Measurements from ENCODE around the gene RAB3IL1.
A peak's percentile ranks its signal among the peaks of the same experiment; 100 is the strongest.

The RAB3IL1 gene

DNA sequence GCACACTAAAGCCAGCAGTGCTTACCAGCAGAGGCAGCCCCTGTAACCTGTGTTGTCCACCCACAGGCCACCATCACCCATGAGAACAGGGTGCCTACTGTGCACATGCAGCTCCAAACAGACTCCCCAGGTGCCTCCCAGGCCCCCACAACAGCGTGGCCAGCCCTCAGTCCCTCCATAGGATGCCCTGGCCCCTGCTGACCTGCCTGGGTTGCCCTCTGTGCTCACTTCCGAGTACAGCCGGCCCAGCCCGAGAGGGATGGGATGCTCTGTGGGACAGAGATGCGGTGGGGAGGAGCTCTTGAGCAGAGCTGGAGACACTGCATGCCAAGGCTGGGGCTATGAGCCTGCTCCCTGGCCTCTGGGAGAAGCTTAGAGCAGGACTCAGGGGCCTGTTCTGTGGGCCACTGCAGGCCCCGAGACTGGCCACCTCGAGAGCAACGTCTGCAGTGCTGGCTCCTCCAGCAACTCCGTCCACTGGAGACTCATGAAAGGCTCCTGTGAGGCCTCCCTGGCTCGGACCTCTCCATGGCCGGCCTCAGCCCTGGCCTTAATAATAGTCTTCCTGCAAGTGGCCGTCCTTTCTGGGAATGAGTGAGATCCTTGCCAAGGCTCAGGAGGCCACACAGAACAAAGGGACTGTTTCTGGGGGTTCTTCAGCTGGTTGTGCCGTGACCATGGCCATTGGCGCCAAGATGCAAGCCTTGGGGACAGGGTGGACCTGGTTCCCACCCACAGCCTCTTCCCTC lies 62.2 kb downstream of the RAB3IL1 start:
- TF ChIP-seq CTCF (IDR thresholded peaks at IDR 0.05) = no peak
- no peak overlapping the region for H3K4me3 Mint-ChIP-seq
- H3K9me3 Mint-ChIP-seq = no peaks in the 10 kb centered on the region
- H3K36me3 Mint-ChIP-seq (ENCODE audit: low read depth) = peaks cover 51% of the 10 kb centered on the region
- H3K27ac Mint-ChIP-seq = no peak overlapping the region
- H3K27me3 Mint-ChIP-seq (ENCODE audit: low read depth, poor library complexity) = no peaks in the 10 kb centered on the region
- DNase-seq = no peak
- H3K4me1 Mint-ChIP-seq = no peaks in the 10 kb centered on the region

GRCh38 chr11:61854206-61854895 lies 63.0 kb downstream of the RAB3IL1 start:
- H3K4me3 Mint-ChIP-seq = no peak overlapping the region
- TF ChIP-seq CTCF (IDR thresholded peaks at IDR 0.05) = no peak
- H3K27ac Mint-ChIP-seq = peak overlapping the region; percentile 39
- H3K9me3 Mint-ChIP-seq = no peaks in the 10 kb centered on the region
- H3K4me1 Mint-ChIP-seq = no peaks in the 10 kb centered on the region
- no peak for DNase-seq
- H3K27me3 Mint-ChIP-seq (ENCODE audit: low read depth, poor library complexity) = no peaks in the 10 kb centered on the region
- H3K36me3 Mint-ChIP-seq (ENCODE audit: low read depth) = peaks cover 51% of the 10 kb centered on the region

- H3K4me3 Mint-ChIP-seq = no peak overlapping the region
- H3K27ac Mint-ChIP-seq = peak overlapping the region; percentile 39
- no peaks in the 10 kb centered on the region for H3K9me3 Mint-ChIP-seq
- no peaks in the 10 kb centered on the region for H3K4me1 Mint-ChIP-seq
- H3K36me3 Mint-ChIP-seq (ENCODE audit: low read depth) = peaks cover 50% of the 10 kb centered on the region
- no peak for DNase-seq
- H3K27me3 Mint-ChIP-seq (ENCODE audit: low read depth, poor library complexity) = no peaks in the 10 kb centered on the region
- TF ChIP-seq CTCF (IDR thresholded peaks at IDR 0.05) = no peak
Observed at GRCh38 chr11:61853698-61854169, 63.6 kb downstream of the RAB3IL1 start.

DNA sequence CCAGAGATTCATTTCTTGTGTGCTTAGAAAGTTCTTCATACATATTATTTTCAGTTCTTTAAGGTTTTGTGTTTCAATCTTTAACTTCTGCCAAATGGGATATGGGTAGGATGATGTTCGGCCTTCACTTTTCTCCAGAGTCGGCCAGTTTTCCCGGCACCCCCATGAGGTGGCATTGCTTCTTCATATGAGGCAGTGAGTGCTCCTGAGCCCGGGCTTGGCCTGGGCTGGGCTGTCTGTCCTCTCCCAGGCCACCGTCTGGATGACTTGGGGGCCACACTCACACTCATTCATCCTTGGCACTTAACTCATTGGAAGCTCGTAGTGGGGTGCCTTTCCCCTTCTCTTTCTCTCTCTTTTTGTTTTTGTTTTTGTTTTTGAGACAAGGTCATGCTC lies 65.5 kb downstream of the RAB3IL1 start:
- DNase-seq = no peak
- no peak for TF ChIP-seq CTCF (IDR thresholded peaks at IDR 0.05)
- Mint-ChIP-seq H3K27me3 (ENCODE audit: low read depth, poor library complexity) (no peaks in the 10 kb centered on the region), H3K4me3 (no peak overlapping the region), H3K27ac (peak overlapping the region; percentile 73), H3K36me3 (ENCODE audit: low read depth) (peaks cover 63% of the 10 kb centered on the region), H3K4me1 (no peaks in the 10 kb centered on the region), H3K9me3 (no peaks in the 10 kb centered on the region)

DNA sequence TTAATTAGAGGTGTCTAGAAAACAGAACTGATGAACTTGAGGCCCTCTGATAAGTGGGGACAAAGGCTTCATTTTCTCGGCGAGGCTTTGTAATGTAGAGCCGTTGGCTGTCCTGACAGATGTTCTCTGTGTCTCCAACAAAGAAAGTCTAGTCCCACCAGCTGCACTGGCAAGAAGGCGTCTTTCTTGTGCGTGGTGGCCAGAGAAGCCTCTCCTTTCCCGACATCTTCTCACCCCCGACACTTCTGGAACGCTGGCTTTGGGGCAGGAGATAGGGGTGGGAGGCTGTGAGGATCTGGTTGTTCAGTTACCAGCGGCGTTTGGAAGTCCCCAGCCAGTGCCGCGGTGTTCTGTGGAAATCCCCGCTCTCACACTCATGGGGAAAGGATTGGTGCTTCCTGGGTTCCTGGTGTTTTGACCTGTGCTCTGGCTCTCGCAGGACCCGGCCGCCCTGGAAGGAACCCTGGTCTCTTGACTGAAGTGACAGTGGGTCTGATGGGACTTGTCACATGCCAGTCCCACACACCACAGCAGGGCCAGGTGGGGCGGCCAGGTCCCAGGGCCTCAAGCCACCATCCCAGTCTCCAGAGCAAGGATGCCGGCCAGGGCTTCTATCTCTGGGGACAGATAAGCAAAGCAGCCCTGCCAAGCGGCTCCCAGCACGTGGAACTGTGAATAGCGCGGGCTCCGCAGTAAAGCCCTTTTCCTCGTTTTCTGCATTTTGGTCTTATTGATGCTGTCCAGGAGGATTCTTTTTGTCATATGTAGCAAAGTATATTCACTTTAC lies 66.1 kb downstream of the RAB3IL1 start:
- no peaks in the 10 kb centered on the region for H3K27me3 Mint-ChIP-seq (ENCODE audit: low read depth, poor library complexity)
- H3K4me3 Mint-ChIP-seq = no peak overlapping the region

More for the DNA sequence above, 66.1 kb downstream of the RAB3IL1 start:
- peaks cover 4% of the 10 kb centered on the region for H3K4me1 Mint-ChIP-seq
- no peak for TF ChIP-seq CTCF (IDR thresholded peaks at IDR 0.05)
- peaks cover 69% of the 10 kb centered on the region for H3K36me3 Mint-ChIP-seq (ENCODE audit: low read depth)
- no peaks in the 10 kb centered on the region for H3K9me3 Mint-ChIP-seq
- H3K27ac Mint-ChIP-seq = peak overlapping the region; percentile 45
- no peak for DNase-seq
